Neural crest cell (in vitro differentiated cells): ENCODE measurements around the gene RPS28. TPM values are rescaled to one million over a fixed set of nuclear protein-coding genes. Genes with fewer than 3 reads are reported as not detected.
"Not testable (repeated sequence)": the region's sequence is repeated elsewhere in the genome, so short reads cannot be mapped to it uniquely, and the experiment has no call there.

ENCODE experiments used
- DNase-seq: peaks from one replicate; pipeline ENCODE4 v3.0.0; 2021; ENCODE audit warnings: low read depth, mixed read lengths, low spot score
- H3K27ac Mint-ChIP-seq: one replicate; pipeline ENCODE4 v1.8.0; 2021; ENCODE audit warnings: mild to moderate bottlenecking, mixed read lengths; ENCODE audit not compliant: unreplicated experiment
- H3K27me3 Mint-ChIP-seq: 2 replicates; pipeline ENCODE4 v1.8.0; 2021; ENCODE audit warnings: low read depth, mild to moderate bottlenecking, mixed read lengths
- H3K36me3 Mint-ChIP-seq: 2 replicates; pipeline ENCODE4 v1.8.0; 2021; ENCODE audit warnings: low read depth, mild to moderate bottlenecking, mixed read lengths
- H3K4me1 Mint-ChIP-seq: 2 replicates; pipeline ENCODE4 v1.8.0; 2021; ENCODE audit warnings: mixed read lengths
- H3K4me3 Mint-ChIP-seq: one replicate; pipeline ENCODE4 v1.8.0; 2021; ENCODE audit warnings: mild to moderate bottlenecking, mixed read lengths
- H3K9me3 Mint-ChIP-seq: 2 replicates; pipeline ENCODE4 v1.8.0; 2021; ENCODE audit warnings: mixed read lengths
- CTCF ChIP-seq: fragments of 200-600 bp; sonication (generic); conservative IDR thresholded peaks from 2 replicates; pipeline ENCODE4 v1.5.0; 2021; ENCODE audit warnings: antibody characterized with exemption, mild to moderate bottlenecking
- long read RNA-seq: library from polyadenylated mRNA; unstranded; transcript quantifications from one replicate; pipeline ENCODE4 v2.0.0, GENCODE V29; 2020
- total RNA-seq: library from RNA; stranded (reverse); gene quantifications from 2 replicates; pipeline ENCODE4 v1.2.1, GENCODE V29; 2021

The RPS28 gene
- 1,577 and 1,634 TPM in 2 replicates for total RNA-seq
- long read RNA-seq, transcript RPS28-203 (4 exons, 1,326 nt): major isoform, 361 of 373 reads
- long read RNA-seq, partial matches to known transcripts: 3 of 373 reads
- long read RNA-seq, other reads (novel, unspliced or antisense): 7 of 373 reads

DNA sequence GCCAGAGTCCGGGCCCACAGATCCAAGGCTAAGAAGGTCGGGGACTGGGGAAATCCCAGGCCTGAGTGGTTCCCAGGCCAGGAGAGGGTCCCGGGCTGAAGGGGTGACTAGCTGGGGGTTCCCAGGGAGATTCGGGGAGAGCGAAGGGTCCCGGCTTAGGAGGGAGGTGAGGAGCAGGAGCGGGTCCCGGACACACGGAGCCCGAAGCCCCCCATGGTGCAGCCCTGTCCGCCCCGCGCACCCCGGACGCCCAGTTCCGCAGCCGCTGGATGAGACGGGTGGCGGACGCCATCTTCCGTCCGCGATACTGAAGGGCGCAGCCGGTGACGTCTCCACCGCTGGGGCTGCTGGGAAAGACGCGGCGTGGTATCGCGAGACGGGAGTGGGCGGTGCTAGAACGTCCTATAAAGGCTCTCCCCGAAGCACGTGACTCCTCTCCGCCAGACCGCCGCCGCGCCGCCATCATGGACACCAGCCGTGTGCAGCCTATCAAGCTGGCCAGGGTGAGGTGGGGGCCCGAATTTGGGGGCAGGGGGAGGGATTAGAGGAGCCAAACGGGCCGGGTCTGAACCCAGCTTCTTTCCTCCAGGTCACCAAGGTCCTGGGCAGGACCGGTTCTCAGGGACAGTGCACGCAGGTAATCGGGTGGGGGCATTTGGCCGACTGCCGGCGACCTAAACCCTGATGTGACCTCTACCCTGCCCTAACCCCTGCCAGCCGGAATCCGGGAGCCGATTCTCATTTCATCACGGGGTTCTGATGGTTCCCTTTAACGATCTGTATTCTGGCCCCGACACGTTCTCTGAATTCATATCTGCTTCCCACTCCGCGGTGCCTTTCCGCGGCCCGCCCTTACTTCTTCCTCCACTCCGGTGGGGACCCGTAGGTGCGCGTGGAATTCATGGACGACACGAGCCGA, at the start of gene RPS28, which contains the start of gene NDUFA7:
Gene RPS28, plus strand, starts transcription at position 430 of the 919 bp plus-strand sequence. Its CDS starts 35 bp downstream, at position 465.
Gene NDUFA7, minus strand, starts transcription at position 309 of the 919 bp plus-strand sequence. Its CDS starts 17 bp downstream, at position 292.
- DNase-seq: peak; percentile 97
- Mint-ChIP-seq H3K27ac (peak within 1 kb of the TSS; percentile 99), H3K36me3 (peaks cover 2% of the 10 kb centered on the region), H3K4me1 (peaks cover 25% of the 10 kb centered on the region), H3K4me3 (peak within 1 kb of the TSS; percentile 99), H3K27me3 (no peaks in the 10 kb centered on the region), H3K9me3 (no peaks in the 10 kb centered on the region)
- peak; percentile 31 for TF ChIP-seq CTCF

GRCh38 chr19:8276508-8276907, 44.8 kb upstream of the RPS28 start:
- not testable (repeated sequence) for H3K9me3 Mint-ChIP-seq, H3K4me1 Mint-ChIP-seq, DNase-seq, H3K27me3 Mint-ChIP-seq, H3K27ac Mint-ChIP-seq, H3K4me3 Mint-ChIP-seq, H3K36me3 Mint-ChIP-seq

DNA sequence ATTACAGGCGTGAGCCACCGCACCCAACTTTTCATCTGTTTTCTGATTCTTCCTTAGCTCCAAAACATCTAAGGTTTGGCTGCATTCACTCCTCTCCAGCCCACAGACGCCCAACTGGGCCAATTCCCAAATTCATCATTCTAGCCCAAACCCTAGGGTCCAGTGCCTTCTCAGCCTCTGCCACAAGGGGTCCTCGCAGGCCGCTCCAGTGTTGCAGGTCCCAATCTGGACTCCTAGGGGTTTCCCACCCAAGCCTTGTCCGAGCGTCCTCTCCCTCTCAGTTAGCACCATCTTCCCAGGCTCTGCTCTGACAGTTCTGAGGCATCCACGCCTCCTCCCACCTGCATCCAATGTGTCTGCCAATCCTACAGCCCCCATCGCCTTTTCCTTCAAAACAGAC, 30.0 kb upstream of the RPS28 start:
- H3K27me3 Mint-ChIP-seq, DNase-seq, H3K4me1 Mint-ChIP-seq, H3K9me3 Mint-ChIP-seq, H3K36me3 Mint-ChIP-seq, H3K4me3 Mint-ChIP-seq, H3K27ac Mint-ChIP-seq: not testable (repeated sequence)

DNA sequence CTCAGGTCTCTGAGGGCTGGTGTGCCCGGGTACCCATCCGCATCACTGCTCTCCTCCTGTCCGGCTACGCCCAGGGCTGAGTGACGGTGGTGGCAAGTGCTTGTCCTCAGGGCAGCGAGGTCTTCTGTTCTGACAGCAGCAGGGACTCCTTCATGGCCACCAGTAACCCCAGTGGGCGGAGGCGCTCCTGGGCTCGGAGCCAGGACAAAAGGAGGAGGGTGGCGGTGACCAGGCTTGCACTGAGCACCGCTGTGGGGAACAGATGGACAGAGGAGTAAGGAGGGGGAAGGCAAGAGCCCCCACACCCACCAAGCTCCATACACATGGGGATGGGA, 19.0 kb upstream of the RPS28 start:
- H3K36me3 Mint-ChIP-seq: no peaks in the 10 kb centered on the region
- no peaks in the 10 kb centered on the region for H3K27me3 Mint-ChIP-seq
- no peak overlapping the region for H3K4me3 Mint-ChIP-seq
- peaks cover 14% of the 10 kb centered on the region for H3K4me1 Mint-ChIP-seq
- H3K9me3 Mint-ChIP-seq: no peaks in the 10 kb centered on the region
- no peak for TF ChIP-seq CTCF
- no peak overlapping the region for H3K27ac Mint-ChIP-seq
- DNase-seq: peak; percentile 0

GRCh38 chr19:8302734-8303133, 18.6 kb upstream of the RPS28 start:
- no peaks in the 10 kb centered on the region for H3K27me3 Mint-ChIP-seq

More at GRCh38 chr19:8302734-8303133, 18.6 kb upstream of the RPS28 start:
- Mint-ChIP-seq H3K27ac (peak overlapping the region; percentile 35), H3K4me1 (peaks cover 18% of the 10 kb centered on the region), H3K4me3 (no peak overlapping the region), H3K36me3 (no peaks in the 10 kb centered on the region), H3K9me3 (no peaks in the 10 kb centered on the region)
- DNase-seq: peak; percentile 0
- no peak for TF ChIP-seq CTCF
